Gastroesophageal sphincter (tissue), 4 donors: ENCODE results near the gene IL1RAPL1. TPM values are rescaled to one million over a fixed set of nuclear protein-coding genes. Genes with fewer than 3 reads are reported as not detected.

Experiments used
- ATAC-seq: fragments of 150-250 bp; one replicate; pipeline ENCODE4 v1.9.1; 2016; ENCODE audit warnings: mild to moderate bottlenecking, moderate library complexity
- H3K27ac ChIP-seq, 4 donors: fragments of 200-600 bp; sonication (generic) in 3 of 4; 1 replicate in 3 of 4; 2 replicates in 1 of 4; pipeline ENCODE4 v1.5.1; 2016 to 2019
- H3K27me3 ChIP-seq: fragments of 200-600 bp; sonication (generic); one replicate; pipeline ENCODE4 v1.5.1; 2019
- H3K36me3 ChIP-seq, 2 donors: fragments of 200-600 bp; sonication (generic); one replicate each; pipeline ENCODE4 v1.5.1; 2019; ENCODE audit warnings: control low read depth in 1 of 2
- H3K4me1 ChIP-seq, 3 donors: fragments of 200-600 bp; sonication (generic); 1 replicate in 2 of 3; 2 replicates in 1 of 3; pipeline ENCODE4 v1.5.1; 2016 to 2019; ENCODE audit warnings: control low read depth in 2 of 3
- H3K4me3 ChIP-seq, 2 donors: fragments of 200-600 bp; sonication (generic); one replicate each; pipeline ENCODE4 v1.5.1; 2019; ENCODE audit warnings: mild to moderate bottlenecking in 1 of 2, moderate library complexity in 1 of 2
- H3K9me3 ChIP-seq, 3 donors: fragments of 200-600 bp; sonication (generic); one replicate each; pipeline ENCODE4 v1.5.1; 2017 to 2019; ENCODE audit warnings: control low read depth in 2 of 3
- CTCF ChIP-seq, 4 experiments: fragments of 200-600 bp in 2 of 4; fragments of 450-650 bp in 2 of 4; sonication (generic) in 1 of 4; IDR thresholded peaks; one replicate each; pipeline ENCODE4 v1.5.1; 2017 to 2019; ENCODE audit warnings: antibody characterized with exemption in 4 of 4, mild to moderate bottlenecking in 2 of 4, moderate library complexity in 2 of 4
- EP300 ChIP-seq: sonication (generic); formaldehyde crosslinking; IDR thresholded peaks from one replicate; pipeline ENCODE4 v1.6.1; 2017; ENCODE audit warnings: antibody characterized with exemption, mild to moderate bottlenecking
- POLR2A ChIP-seq, 2 donors: fragments of 450-650 bp; IDR thresholded peaks; one replicate each; pipeline ENCODE4 v1.6.1; 2017; ENCODE audit warnings: antibody characterized with exemption in 2 of 2, mild to moderate bottlenecking in 2 of 2, moderate library complexity in 1 of 2
- POLR2AphosphoS5 ChIP-seq: sonication (generic); formaldehyde crosslinking; IDR thresholded peaks from one replicate; pipeline ENCODE4 v1.6.1; 2017; ENCODE audit warnings: antibody characterized with exemption
- WGBS, 2 donors: methylation state at CpG; one replicate each; pipeline ENCODE4 v1.1.5; 2018; ENCODE audit warnings: low coverage in 1 of 2; 5-methylcytosine and 5-hydroxymethylcytosine counted together
- total RNA-seq, 4 donors: library from RNA; depleted of rRNA; stranded (reverse); fragments of >200 nt; gene quantifications; one replicate each; pipeline ENCODE4 v1.1.0, GENCODE V29; 2016

Gene IL1RAPL1
- total RNA-seq, 4 donors from 2014 or later: 0.27 to 1.6 (median 0.44) TPM

- Histone ChIP-seq H3K9me3 (no peaks in the 10 kb centered on the region), H3K27me3 (no peaks in the 10 kb centered on the region), H3K4me3 (no peak overlapping the region), H3K4me1 (no peaks in the 10 kb centered on the region), H3K27ac (no peak overlapping the region), H3K36me3 (no peaks in the 10 kb centered on the region)
- no peak for ATAC-seq
- TF ChIP-seq POLR2A (IDR thresholded peaks at IDR 0.05) (no peak), CTCF (IDR thresholded peaks at IDR 0.05) (no peak), POLR2AphosphoS5 (no peak), EP300 (no peak)
- WGBS, 2 donors: 70 to 80% methylated on average over 2 of the region's 2 CpGs
These were observed 900.0 kb downstream of the IL1RAPL1 start for GRCh38 chrX:29487214-29487613.

GRCh38 chrX:29487714-29488113, 900.5 kb downstream of the IL1RAPL1 start:
- no peaks in the 10 kb centered on the region for H3K4me1 ChIP-seq
- WGBS, 2 donors: 45 to 78% methylated on average over 1 of the region's 1 CpG
- no peak overlapping the region for H3K4me3 ChIP-seq
- no peaks in the 10 kb centered on the region for H3K36me3 ChIP-seq
- no peaks in the 10 kb centered on the region for H3K9me3 ChIP-seq
- no peak overlapping the region for H3K27ac ChIP-seq
- ATAC-seq: no peak
- no peaks in the 10 kb centered on the region for H3K27me3 ChIP-seq
- no peak for TF ChIP-seq POLR2AphosphoS5
- no peak for TF ChIP-seq POLR2A (IDR thresholded peaks at IDR 0.05)
- TF ChIP-seq EP300: no peak
- TF ChIP-seq CTCF (IDR thresholded peaks at IDR 0.05): no peak

GRCh38 chrX:29488919-29489318, 901.7 kb downstream of the IL1RAPL1 start:
- Histone ChIP-seq H3K27me3 (no peaks in the 10 kb centered on the region), H3K36me3 (no peaks in the 10 kb centered on the region), H3K4me1 (no peaks in the 10 kb centered on the region), H3K27ac (no peak overlapping the region), H3K9me3 (no peaks in the 10 kb centered on the region), H3K4me3 (no peak overlapping the region)
- no peak for ATAC-seq
- TF ChIP-seq EP300 (no peak), POLR2AphosphoS5 (no peak), POLR2A (IDR thresholded peaks at IDR 0.05) (no peak), CTCF (IDR thresholded peaks at IDR 0.05) (no peak)
- WGBS, 2 donors: 80 to 88% methylated on average over 1 of the region's 1 CpG

- TF ChIP-seq CTCF (IDR thresholded peaks at IDR 0.05): no peak
- TF ChIP-seq POLR2AphosphoS5: no peak
- TF ChIP-seq POLR2A (IDR thresholded peaks at IDR 0.05): no peak
These were observed 903.4 kb downstream of the IL1RAPL1 start for GRCh38 chrX:29490606-29491005.

GRCh38 chrX:29491659-29492058, 904.4 kb downstream of the IL1RAPL1 start:
- Histone ChIP-seq H3K4me1 (no peaks in the 10 kb centered on the region), H3K27me3 (no peaks in the 10 kb centered on the region), H3K4me3 (no peak overlapping the region), H3K27ac (no peak overlapping the region), H3K9me3 (no peaks in the 10 kb centered on the region), H3K36me3 (no peaks in the 10 kb centered on the region)
- 69 to 96% methylated on average over 3 of the region's 3 CpGs for WGBS, 2 donors
- no peak for TF ChIP-seq EP300
- no peak for TF ChIP-seq CTCF (IDR thresholded peaks at IDR 0.05)
- no peak for TF ChIP-seq POLR2A (IDR thresholded peaks at IDR 0.05)
- no peak for TF ChIP-seq POLR2AphosphoS5
- ATAC-seq: no peak

More at GRCh38 chrX:29490606-29491005, 903.4 kb downstream of the IL1RAPL1 start:
- Histone ChIP-seq H3K9me3 (no peaks in the 10 kb centered on the region), H3K36me3 (no peaks in the 10 kb centered on the region), H3K27ac (no peak overlapping the region), H3K4me1 (no peaks in the 10 kb centered on the region), H3K4me3 (no peak overlapping the region), H3K27me3 (no peaks in the 10 kb centered on the region)
- ATAC-seq: no peak
- 84 to 88% methylated on average over 1 to 2 of the region's 2 CpGs for WGBS, 2 donors
